Uterus (tissue), 4 donors: ENCODE results near the gene CFAP92. TPM values are rescaled to one million over a fixed set of nuclear protein-coding genes. Genes with fewer than 3 reads are reported as not detected.

Experiments used
- DNase-seq, 2 donors: peaks; one replicate each; pipeline ENCODE4 v3.0.0-alpha.2; 2019 to 2020
- H3K27ac ChIP-seq, 2 donors: fragments of 200-600 bp; sonication (generic); 1 replicate in 1 of 2; 2 replicates in 1 of 2; pipeline ENCODE4 v1.5.1; 2016 to 2018
- H3K27me3 ChIP-seq, 2 donors: fragments of 200-600 bp; sonication (generic); one replicate each; pipeline ENCODE4 v1.5.1; 2018 to 2019; ENCODE audit warnings: control low read depth in 1 of 2
- H3K36me3 ChIP-seq, 2 donors: fragments of 200-600 bp; sonication (generic); one replicate each; pipeline ENCODE4 v1.5.1; 2019; ENCODE audit warnings: control low read depth in 1 of 2
- H3K4me1 ChIP-seq, 2 donors: fragments of 200-600 bp; sonication (generic); one replicate each; pipeline ENCODE4 v1.5.1; 2018 to 2019; ENCODE audit warnings: control low read depth in 1 of 2
- H3K4me3 ChIP-seq, 2 donors: fragments of 200-600 bp; sonication (generic); 1 replicate in 1 of 2; 2 replicates in 1 of 2; pipeline ENCODE4 v1.5.1; 2018 to 2019; ENCODE audit warnings: mild to moderate bottlenecking in 1 of 2
- H3K9me3 ChIP-seq, 2 donors: fragments of 200-600 bp; sonication (generic); one replicate each; pipeline ENCODE4 v1.5.1; 2019; ENCODE audit warnings: control low read depth in 1 of 2
- CTCF ChIP-seq, 4 experiments: fragments of 200-600 bp in 2 of 4; fragments of 450-650 bp in 2 of 4; sonication (generic) in 2 of 4; IDR thresholded peaks; one replicate each; pipeline ENCODE4 v1.5.1; 2016 to 2019; ENCODE audit warnings: antibody characterized with exemption in 4 of 4, mild to moderate bottlenecking in 2 of 4, moderate library complexity in 1 of 4
- POLR2A ChIP-seq, 2 donors: fragments of 450-650 bp; IDR thresholded peaks; one replicate each; pipeline ENCODE4 v1.6.1; 2016; ENCODE audit warnings: antibody characterized with exemption in 2 of 2, mild to moderate bottlenecking in 1 of 2, moderate library complexity in 1 of 2
- intact Hi-C: fragments of 100-400 bp; cut with DNase I; formaldehyde crosslinking; loops from one replicate; pipeline ENCODE4 v1.15.1; 2023; ENCODE audit warnings: low total_unique reads
- total RNA-seq, 4 donors: library from RNA; depleted of rRNA in 3 of 4; stranded (reverse); fragments of >200 nt in 3 of 4; gene quantifications; one replicate each; pipeline versions ENCODE4 v1.1.0 to v1.2.4, GENCODE V29; 2014 to 2023
- donor health status: DM: yes; HTN: yes; CAD: no.

Gene CFAP92
- total RNA-seq, 4 donors from 2014 or later, result 0.95 to 3.5 (median 2.1) TPM; not detected in 1

DNA sequence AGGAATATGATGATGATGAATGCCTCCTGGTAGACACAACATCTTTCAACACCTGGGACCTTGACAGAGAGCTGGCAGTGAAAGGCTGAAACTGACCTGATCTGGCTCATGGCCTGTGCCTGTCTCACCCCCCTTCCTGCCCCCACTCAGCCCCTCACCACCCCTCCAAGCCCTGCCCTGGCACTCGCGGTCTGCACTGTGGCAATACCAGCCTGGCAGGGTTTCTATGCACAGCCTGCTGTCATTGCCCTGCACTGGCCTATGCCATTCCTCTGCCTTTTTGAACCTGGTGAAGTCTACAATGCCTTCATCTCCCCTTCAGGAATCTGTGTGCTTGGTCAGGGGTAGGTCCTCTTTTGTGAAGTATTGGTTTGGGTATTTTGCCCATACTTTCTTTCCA lies 58.0 kb downstream of the CFAP92 start:
- TF ChIP-seq POLR2A (IDR thresholded peaks at IDR 0.05) (no peak), CTCF (IDR thresholded peaks at IDR 0.05) (no peak)
- Histone ChIP-seq H3K4me3 (no peak overlapping the region), H3K4me1 (no peaks in the 10 kb centered on the region), H3K9me3 (no peaks in the 10 kb centered on the region), H3K27me3 (no peaks in the 10 kb centered on the region), H3K27ac (no peak overlapping the region), H3K36me3 (no peaks in the 10 kb centered on the region)
- no peak for DNase-seq
- intact Hi-C loops, result no loop called here

- no peak for DNase-seq
- Histone ChIP-seq H3K27me3 (no peaks in the 10 kb centered on the region), H3K36me3 (no peaks in the 10 kb centered on the region), H3K4me1 (no peaks in the 10 kb centered on the region), H3K9me3 (no peaks in the 10 kb centered on the region), H3K27ac (no peak overlapping the region), H3K4me3 (no peak overlapping the region)
- intact Hi-C loops, result no loop called here
- no peak for TF ChIP-seq POLR2A (IDR thresholded peaks at IDR 0.05)
- TF ChIP-seq CTCF (IDR thresholded peaks at IDR 0.05), result no peak
Measured at GRCh38 chr3:128933922-128934253, 60.0 kb downstream of the CFAP92 start.

- TF ChIP-seq CTCF (IDR thresholded peaks at IDR 0.05), result no peak
- TF ChIP-seq POLR2A (IDR thresholded peaks at IDR 0.05), result no peak
- Histone ChIP-seq H3K36me3 (no peaks in the 10 kb centered on the region), H3K4me3 (no peak overlapping the region), H3K27ac (no peak overlapping the region), H3K9me3 (no peaks in the 10 kb centered on the region), H3K27me3 (no peaks in the 10 kb centered on the region), H3K4me1 (no peaks in the 10 kb centered on the region)
- no peak for DNase-seq
- intact Hi-C loops, result no loop called here
Measured at GRCh38 chr3:128933213-128933921, 60.5 kb downstream of the CFAP92 start.

- no peaks in the 10 kb centered on the region for H3K27me3 ChIP-seq
- H3K9me3 ChIP-seq, result no peaks in the 10 kb centered on the region
- no peaks in the 10 kb centered on the region for H3K4me1 ChIP-seq
- no peak overlapping the region for H3K27ac ChIP-seq
- TF ChIP-seq POLR2A (IDR thresholded peaks at IDR 0.05) (no peak), CTCF (IDR thresholded peaks at IDR 0.05) (no peak)
- DNase-seq, result no peak
- H3K4me3 ChIP-seq, result no peak overlapping the region
- intact Hi-C loops, result no loop called here
- H3K36me3 ChIP-seq, result no peaks in the 10 kb centered on the region
Measured at GRCh38 chr3:128932516-128933212, 61.2 kb downstream of the CFAP92 start.

- Histone ChIP-seq H3K36me3 (no peaks in the 10 kb centered on the region), H3K4me1 (no peaks in the 10 kb centered on the region), H3K27me3 (no peaks in the 10 kb centered on the region), H3K27ac (no peak overlapping the region), H3K9me3 (no peaks in the 10 kb centered on the region), H3K4me3 (no peak overlapping the region)
- DNase-seq, result no peak
- no peak for TF ChIP-seq POLR2A (IDR thresholded peaks at IDR 0.05)
- TF ChIP-seq CTCF (IDR thresholded peaks at IDR 0.05), result no peak
- intact Hi-C loops, result no loop called here
Measured at GRCh38 chr3:128931046-128931445, 62.8 kb downstream of the CFAP92 start.
